ENCODE measurements around the gene VKORC1.

GRCh38 chr16:31061813-31062440, 32.7 kb downstream of the VKORC1 start:
- TF ChIP-seq POLR2A (IDR thresholded peaks at IDR 0.05), result no peak
- TF ChIP-seq POLR2AphosphoS5 (IDR thresholded peaks at IDR 0.05; ENCODE audit: insufficient read depth in 1 of 2, low read depth in 1 of 2), result no peak
- TF ChIP-seq CTCF (IDR thresholded peaks at IDR 0.05), result no peak
